ENCODE data around the gene AMIGO3.

DNA sequence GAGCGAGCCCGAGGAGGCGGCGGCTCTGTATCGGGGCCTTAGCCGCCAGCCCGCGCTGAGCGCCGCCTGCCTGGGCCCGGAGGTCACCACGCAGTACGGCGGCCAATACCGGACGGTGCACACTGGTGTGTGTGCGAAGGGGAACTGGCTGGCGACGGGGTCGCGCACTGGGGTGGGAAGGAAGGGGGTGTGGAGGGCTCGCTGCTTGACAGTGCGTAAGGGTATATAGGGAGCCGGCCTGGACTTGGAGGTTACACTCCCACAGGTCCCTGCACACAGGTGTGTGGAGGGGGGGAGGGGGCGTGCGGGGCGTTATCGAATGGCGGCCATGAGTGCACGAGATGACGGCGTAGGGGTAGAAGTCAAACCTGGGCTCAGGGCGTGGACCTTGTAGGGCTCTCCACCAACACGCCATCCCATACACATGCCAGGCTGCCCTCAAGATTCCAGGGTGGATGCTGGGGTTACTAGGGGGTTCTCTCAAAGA, 44.9 kb downstream of the AMIGO3 start:
- TF ChIP-seq, protein P1, sequence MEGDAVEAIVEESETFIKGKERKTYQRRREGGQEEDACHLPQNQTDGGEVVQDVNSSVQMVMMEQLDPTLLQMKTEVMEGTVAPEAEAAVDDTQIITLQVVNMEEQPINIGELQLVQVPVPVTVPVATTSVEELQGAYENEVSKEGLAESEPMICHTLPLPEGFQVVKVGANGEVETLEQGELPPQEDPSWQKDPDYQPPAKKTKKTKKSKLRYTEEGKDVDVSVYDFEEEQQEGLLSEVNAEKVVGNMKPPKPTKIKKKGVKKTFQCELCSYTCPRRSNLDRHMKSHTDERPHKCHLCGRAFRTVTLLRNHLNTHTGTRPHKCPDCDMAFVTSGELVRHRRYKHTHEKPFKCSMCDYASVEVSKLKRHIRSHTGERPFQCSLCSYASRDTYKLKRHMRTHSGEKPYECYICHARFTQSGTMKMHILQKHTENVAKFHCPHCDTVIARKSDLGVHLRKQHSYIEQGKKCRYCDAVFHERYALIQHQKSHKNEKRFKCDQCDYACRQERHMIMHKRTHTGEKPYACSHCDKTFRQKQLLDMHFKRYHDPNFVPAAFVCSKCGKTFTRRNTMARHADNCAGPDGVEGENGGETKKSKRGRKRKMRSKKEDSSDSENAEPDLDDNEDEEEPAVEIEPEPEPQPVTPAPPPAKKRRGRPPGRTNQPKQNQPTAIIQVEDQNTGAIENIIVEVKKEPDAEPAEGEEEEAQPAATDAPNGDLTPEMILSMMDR (IDR thresholded peaks at IDR 0.05) = no peak
- TF ChIP-seq ZFX (IDR thresholded peaks at IDR 0.05; ENCODE audit: borderline replicate concordance) = no peak
